HG03571 (cell line): ENCODE results near the gene USP25.

ENCODE experiments used
- ATAC-seq: cut with Tn5 transposase; IDR thresholded peaks from one replicate; pipeline ENCODE4 v1.9.1; 2021; ENCODE audit not compliant: unreplicated experiment

Gene USP25

GRCh38 chr21:15729674-15730483, at the start of gene USP25:
TSS of gene USP25 (plus strand) at chr21:15729982. CDS start at chr21:15730394, 412 bp downstream.
- peak; percentile 65 for ATAC-seq

GRCh38 chr21:15682186-15682895, 47.4 kb upstream of the USP25 start:
- no peak for ATAC-seq

- ATAC-seq, result no peak
Measured at GRCh38 chr21:15682977-15683376, 46.8 kb upstream of the USP25 start.

GRCh38 chr21:15686506-15686905, 43.3 kb upstream of the USP25 start:
- no peak for ATAC-seq

- ATAC-seq, result no peak
Measured at GRCh38 chr21:15687208-15687607, 42.6 kb upstream of the USP25 start.

GRCh38 chr21:15688016-15688415, 41.8 kb upstream of the USP25 start:
- no peak for ATAC-seq

- no peak for ATAC-seq
Measured at GRCh38 chr21:15688809-15689208, 41.0 kb upstream of the USP25 start.

GRCh38 chr21:15692711-15693110, 37.1 kb upstream of the USP25 start:
- ATAC-seq, result no peak

GRCh38 chr21:15695241-15695640, 34.5 kb upstream of the USP25 start:
- ATAC-seq, result no peak

GRCh38 chr21:15701830-15702229, 28.0 kb upstream of the USP25 start:
- ATAC-seq, result no peak

GRCh38 chr21:15703932-15704331, 25.9 kb upstream of the USP25 start:
- no peak for ATAC-seq

- no peak for ATAC-seq
Measured at GRCh38 chr21:15706696-15707095, 23.1 kb upstream of the USP25 start.

- ATAC-seq, result no peak
Measured at GRCh38 chr21:15713412-15713811, 16.4 kb upstream of the USP25 start.

- no peak for ATAC-seq
Measured at GRCh38 chr21:15718711-15719110, 11.1 kb upstream of the USP25 start.

- no peak for ATAC-seq
Measured at GRCh38 chr21:15719976-15720375, 9.8 kb upstream of the USP25 start.

GRCh38 chr21:15722591-15723324, 7.0 kb upstream of the USP25 start:
- no peak for ATAC-seq

GRCh38 chr21:15725949-15726348, 3.8 kb upstream of the USP25 start:
- ATAC-seq, result no peak

- no peak for ATAC-seq
Measured at GRCh38 chr21:15728046-15728445, 1.7 kb upstream of the USP25 start.

- ATAC-seq, result no peak
Measured at GRCh38 chr21:15729346-15729673, 472 bp upstream of the USP25 start.

GRCh38 chr21:15730484-15731242, 881 bp downstream of the USP25 start:
- ATAC-seq, result no peak

- ATAC-seq, result no peak
Measured at GRCh38 chr21:15731243-15731613, 1.4 kb downstream of the USP25 start.
